NCI-H69 (cell line): ENCODE data around the gene CERT1.
"Not testable (repeated sequence)": the region's sequence is repeated elsewhere in the genome, so short reads cannot be mapped to it uniquely, and the experiment has no call there.

Source experiments
- DNase-seq: peaks from one replicate; lab custom pipeline; 2025; lab: John Stamatoyannopoulos, UW

Gene CERT1

DNA sequence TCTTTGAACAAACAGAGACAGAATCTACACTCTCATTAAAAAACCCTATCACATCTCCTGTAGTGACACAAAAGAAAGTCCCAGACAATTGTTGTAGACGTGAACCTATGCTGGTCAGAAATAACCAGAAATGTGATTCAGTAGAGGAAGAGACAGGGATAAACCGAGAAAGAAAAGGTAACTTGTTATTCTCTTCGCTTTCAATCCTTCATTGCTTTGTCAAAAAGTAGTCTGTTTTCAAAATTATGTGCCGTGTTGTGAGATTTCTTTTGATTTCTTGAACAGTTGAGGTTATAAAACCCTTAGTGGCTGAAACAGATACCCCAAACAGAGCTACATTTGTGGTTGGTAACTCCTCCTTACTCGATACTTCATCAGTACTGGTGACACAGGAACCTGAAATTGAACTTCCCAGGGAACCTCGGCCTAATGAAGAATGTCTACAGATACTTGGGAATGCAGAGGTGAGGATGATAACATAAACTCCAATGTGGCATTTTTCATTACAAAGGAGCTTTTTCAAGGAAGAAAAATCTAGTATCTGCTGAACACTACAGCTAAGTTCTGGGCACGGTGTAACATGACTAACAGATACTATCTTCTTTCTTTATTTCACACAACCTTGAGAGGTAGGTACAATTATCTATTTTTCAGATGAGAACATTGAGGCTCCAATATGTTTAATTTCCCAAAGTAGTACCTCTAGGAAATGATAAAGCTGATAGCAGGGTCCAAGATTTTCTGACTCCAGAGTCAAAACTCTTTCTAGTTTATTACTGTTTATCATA, 160.1 kb downstream of the CERT1 start:
- DNase-seq, result no peak

DNA sequence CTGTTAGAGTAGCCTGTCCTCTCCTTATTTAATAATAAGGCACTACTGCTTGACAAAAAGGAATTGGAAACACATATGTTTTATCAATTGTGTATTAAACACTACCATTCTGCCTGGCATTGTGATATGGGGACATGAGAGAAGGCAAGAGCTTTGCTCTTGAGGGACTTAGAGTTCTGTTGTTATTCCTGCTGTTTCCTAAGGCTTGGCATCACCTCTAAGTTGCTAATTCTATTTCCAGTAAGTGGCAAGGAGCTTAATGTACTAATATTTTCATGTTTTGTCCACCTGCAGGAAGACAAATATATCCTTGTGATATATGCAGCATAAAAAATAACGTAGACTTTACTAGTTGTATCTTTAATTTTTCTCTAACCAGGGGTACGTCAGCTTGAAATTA, 161.8 kb downstream of the CERT1 start:
- no peak for DNase-seq

DNA sequence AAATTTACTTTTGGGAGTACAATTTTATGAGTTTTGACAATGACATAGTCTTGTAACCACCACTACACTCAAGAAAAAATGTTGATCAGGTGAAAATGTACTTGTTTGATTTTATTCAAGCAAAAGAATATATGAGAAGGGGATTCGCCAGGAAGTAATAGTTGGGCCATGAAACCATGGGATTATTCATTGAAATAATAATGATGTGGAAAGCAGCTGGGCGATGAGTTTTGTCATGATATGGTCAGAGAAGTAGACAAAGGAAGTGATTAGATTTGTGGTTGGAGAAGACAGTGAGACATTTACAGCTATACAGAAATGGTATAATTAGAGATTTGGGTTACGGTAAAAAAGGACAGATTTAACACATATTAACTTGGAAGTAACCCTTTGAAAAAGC, 163.2 kb downstream of the CERT1 start:
- no peak for DNase-seq

DNA sequence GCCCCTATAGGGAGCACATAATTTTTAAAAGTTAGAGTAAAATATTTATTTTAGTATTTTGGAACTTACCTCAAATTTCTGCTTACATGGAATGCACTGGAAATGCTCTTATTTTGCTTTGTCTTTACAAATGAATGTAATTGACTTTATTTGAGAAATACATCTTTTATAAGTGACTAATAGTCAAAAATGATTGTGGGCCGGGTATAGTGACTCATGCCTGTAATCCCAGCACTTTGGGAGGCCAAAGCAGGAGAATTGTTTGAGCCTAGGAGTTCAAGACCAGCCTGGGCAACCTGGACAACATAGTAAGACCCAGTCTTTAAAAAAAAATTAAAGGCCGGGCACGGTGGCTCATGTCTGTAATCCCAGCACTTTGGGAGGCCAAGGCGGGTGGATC, 168.6 kb downstream of the CERT1 start:
- no peak for DNase-seq

DNA sequence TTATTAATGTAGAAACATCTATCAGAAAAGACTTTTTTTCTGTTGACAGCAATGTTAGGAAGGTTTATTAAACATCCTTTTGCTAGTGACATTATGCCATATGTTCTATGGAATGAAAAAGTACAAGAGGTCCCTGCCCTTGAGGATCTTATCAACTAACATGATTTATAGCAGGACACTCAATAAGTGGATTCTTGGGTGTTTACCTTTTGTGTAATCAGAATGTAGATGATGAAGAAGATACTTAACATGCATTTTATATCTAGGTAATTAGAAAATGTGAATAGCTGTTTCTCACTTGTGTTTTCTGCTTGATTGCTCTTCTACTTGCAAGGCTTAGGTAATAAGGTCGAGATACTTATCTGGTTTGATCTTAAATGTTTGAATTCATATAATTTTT, 169.5 kb downstream of the CERT1 start:
- DNase-seq, result no peak

DNA sequence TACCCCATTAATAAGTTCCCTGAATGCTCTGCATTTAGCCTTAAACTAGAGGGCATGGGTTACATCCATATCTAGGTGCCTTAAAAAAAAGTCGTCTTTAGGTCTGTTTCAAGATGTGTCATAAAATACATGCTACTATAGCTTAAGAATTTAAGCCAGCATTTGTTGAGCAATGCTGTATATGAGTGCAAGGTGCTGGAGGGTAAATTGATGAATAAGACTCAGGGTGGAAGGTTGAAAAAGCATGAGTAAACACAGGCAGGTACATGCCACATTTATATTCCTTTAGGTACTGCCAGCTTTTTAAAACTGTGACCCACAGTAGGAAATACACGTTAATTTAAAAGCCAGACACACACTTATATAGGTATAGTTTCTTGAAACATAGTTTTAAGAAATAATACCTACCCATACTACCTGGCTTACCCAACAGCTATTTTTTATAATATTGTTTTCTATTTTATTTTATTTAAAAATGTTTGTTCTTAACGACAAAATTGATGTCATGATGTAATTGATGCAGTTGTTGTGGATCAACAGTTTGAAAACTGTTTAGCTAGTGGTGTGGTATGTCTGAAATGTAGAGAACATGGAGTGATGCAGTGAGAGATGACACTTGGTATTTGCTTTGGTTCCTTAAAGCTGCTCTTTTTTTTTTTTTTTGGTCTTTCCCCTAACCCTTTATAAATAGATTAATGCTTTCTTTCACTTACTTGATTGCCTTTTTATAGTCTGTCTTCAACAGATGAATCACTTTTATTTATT, 170.5 kb downstream of the CERT1 start:
- no peak for DNase-seq

DNA sequence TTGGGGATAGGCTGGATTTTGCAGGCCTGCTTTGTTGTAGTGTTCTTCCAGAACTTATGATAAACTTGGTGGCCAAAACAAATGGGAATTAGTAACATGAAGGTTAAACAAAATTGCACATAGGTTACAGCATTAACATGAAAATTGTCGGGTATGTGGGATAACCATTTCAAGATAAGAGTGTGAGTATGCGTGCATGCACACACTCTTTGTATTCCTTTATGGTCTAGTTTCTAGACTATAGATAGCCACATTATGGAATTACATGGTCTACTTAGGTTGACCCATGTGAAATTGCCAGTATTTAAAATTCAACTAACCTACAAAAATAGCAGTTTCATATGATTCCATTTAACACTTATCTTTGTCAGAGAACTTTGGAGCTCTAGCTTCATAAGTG, 173.0 kb downstream of the CERT1 start:
- DNase-seq, result peak; percentile 20

DNA sequence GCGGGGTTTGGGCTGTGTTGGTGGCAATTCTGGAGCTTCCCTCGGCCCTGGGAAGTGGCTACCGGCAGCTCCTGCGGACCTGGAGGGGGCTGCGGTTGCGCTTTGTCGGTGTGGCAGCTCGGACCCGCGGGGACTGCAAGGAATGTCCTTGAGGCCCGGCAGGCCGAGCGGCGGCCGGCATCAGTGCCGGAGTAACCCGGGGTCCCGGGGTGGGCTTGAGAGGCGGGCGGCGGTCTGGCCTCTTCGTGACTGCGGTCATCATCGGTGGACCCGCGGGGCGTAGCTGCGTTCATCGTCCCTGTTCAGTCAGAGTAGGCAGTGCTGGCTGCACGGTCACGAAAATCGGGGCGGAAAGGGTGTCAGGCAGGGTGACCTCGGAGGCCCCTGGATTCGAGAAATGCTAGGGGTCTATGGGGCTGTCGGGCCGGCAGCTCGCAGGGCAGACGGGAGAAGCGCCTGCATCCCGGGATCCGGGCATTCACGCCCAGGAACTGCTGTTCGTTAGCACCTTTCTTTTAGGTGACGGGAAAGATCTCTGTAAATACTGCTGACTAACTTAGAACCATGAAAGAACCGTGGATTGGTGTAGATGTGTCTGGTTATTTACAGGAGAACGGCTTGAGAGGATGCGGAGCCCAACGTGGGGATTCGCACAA, 173.9 kb downstream of the CERT1 start:
- DNase-seq, result peak; percentile 59

DNA sequence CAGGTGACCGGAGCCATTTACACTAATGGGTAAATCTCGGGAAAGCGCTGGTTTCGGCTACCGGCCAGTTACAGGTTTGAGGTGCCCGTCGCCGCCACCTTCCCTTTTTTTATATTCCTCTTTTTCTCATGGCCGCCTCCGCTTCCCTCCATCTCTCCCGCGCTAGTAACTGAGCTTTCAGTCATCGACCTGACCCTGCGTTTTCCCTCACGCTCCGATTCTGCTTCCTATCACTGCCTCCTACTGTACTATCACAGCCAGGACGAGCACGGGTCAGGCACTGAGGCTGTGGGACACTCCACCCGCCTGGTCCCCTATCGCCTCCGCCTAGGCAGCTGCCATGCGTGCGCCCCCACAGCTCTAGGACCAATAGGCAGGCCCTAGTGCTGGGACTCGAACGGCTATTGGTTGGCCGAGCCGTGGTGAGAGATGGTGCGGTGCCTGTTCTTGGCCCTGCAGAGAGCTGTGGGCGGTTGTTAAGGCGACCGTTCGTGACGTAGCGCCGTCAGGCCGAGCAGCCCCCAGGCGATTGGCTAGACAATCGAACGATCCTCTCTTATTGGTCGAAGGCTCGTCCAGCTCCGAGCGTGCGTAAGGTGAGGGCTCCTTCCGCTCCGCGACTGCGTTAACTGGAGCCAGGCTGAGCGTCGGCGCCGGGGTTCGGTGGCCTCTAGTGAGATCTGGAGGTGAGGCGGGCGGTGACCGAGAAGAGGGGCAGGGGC, 174.7 kb downstream of the CERT1 start, which contains the start of gene HMGCR:
TSS of gene HMGCR (plus strand) at position 606 of the 722 bp plus-strand sequence. CDS start 5,386 bp downstream, outside the sequence.
- DNase-seq, result peak; percentile 100

DNA sequence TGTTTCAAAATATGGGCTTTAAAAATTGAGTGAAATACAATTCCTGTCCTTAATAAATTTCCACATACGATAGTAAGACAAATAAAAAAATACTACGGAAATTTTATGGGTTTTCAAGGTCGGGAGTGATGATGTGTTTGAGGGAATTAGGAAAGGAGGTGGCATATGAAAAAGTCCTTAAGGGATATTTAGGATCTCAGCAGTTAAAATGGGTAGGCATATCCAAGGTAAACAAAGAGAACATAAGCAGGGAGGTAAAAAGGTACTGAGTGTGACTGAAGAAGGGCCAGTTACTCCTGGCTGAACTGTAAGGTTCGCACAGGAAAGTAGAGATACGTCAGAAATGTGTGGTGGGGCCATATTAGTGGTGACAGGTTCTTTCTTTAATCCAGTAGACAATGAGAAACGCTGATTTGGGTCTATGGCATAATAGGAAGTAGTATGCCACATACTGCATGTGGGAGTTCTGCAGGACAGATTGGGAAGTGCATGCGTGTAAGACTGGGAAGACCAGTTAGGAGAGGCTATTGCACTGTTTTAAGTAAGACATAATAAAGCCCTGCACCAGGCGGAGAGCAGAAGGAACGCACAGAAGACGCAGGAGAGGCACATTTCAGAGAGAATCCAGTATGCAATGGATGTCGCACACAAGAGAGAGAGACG, 175.3 kb downstream of the CERT1 start:
- peak; percentile 86 for DNase-seq

DNA sequence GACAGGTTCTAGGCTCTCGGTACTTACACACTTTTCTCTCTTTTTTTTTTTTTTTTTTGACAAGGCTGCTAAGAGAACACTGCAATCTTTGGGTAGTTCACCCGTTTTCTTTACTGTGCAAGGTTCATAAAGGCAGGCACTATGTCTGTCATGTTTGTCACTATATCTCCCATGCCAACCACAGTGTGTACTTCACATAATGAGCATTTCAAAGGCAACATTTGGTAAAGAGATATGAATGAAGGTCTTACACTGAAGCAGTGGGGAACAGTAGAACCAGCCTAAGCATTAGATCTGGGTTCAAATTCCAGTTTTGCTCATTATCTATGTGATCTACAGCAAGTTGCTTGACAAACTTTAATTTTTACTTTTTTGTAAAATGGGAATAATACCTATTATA, 175.9 kb downstream of the CERT1 start:
- DNase-seq, result no peak

DNA sequence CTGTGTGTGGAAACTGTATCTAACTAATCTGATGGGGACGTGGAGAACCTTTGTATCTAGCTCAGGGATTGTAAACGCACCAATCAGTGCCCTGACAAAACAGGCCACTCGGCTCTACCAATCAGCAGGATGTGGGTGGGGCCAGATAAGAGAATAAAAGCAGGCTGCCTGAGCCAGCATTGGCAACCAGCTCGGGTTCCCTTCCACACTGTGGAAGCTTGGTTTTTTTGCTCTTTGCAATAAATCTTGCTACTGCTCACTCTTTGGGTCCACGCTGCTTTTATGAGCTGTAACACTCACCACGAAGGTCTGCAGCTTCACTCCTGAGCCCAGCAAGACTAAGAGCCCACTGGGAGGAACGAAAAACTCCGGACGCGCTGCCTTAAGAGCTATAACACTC, 177.0 kb downstream of the CERT1 start:
- DNase-seq, result not testable (repeated sequence)

DNA sequence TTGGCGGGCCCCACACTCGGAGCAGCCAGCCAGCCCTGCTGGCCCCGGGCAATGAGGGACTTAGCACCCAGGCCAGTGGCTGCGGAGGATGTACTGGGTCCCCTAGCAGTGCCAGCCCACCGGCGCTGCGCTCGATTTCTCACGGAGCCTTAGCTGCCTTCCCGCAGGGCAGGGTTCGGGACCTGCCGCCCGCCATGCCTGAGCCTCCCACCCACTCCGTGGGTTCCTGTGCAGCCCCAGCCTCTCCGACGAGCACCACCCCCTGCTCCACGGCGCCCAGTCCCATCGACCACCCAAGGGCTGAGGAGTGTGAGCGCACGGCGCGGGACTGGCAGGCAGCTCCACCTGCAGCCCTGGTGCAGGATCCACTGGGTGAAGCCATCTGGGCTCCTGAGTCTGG, 177.7 kb downstream of the CERT1 start:
- not testable (repeated sequence) for DNase-seq

DNA sequence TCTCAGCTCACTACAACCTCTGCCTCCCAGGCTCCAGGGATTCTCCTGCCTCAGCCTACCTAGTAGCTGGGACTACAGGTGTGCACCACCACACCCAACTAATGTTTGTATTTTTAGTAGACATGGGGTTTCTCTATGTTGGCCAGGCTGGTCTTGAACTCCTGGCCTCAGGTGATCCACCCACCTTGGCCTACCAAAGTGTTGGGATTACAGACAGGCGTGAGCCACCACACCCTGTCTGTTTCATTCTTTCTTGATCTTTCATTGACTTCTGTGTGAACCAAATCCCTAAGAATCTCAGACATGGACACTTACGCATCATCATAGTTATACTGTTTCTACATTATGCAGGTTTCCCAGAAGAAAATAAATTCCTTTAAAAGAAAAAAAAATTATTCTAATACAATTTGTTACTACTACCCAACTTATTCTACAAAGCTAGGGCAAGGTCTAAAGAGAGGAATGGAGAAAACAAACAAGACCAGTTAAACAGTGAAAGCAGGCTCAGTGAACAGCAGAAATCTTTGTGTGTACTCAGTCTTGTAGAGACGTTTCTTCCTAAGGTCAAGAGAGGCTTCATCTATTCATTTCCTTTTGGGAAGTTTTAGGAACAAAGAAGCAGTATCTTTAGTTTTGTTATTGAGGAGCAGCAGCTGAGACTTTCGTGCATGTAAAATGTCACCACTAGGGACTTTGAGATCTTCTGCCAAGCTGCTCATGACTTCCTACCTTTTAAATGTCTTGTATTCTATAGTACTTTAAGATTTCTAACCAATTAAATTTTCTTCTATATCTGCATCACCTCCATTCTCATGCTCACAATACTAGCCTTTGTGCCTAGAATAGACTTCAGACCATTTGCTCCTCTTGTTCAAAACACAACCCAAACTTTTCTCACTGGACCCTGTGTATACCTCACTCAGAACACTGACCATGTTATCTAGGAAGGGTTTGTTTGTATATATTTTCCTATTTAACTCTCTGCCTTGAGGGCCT, 180.0 kb downstream of the CERT1 start:
- no peak for DNase-seq

DNA sequence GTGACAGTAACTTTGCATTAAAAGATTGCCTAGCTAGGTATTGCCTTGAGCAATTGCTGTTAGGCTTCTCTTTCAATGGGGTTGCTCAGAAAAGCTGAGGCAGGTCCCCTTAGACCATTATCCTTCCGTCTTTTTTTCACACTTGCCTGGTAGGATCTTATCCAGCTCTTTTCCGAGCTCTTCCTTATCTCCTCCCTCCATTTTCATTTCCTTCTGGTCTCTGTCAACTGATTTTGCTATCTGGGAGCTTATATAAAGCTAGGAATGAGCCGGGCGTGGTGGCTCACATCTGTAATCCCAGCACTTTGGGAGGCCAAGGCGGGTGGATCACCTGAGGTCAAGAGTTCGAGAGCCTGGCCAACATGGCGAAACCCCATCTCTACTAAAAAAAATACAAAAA, 181.0 kb downstream of the CERT1 start:
- DNase-seq, result no peak
